Peyer's patch (tissue), 4 donors: ENCODE measurements around the gene TEAD1. TPM values are rescaled to one million over a fixed set of nuclear protein-coding genes. Genes with fewer than 3 reads are reported as not detected.

Experiments used
- DNase-seq, 3 donors: peaks; one replicate each; pipeline ENCODE4 v3.0.0-alpha.2; 2017 to 2019
- H3K27ac ChIP-seq, 4 donors: fragments of 200-600 bp; sonication (generic); one replicate each; pipeline ENCODE4 v1.5.1; 2016 to 2019
- H3K27me3 ChIP-seq, 2 donors: fragments of 200-600 bp; sonication (generic); one replicate each; pipeline ENCODE4 v1.5.1; 2019
- H3K36me3 ChIP-seq, 3 donors: fragments of 200-600 bp; sonication (generic); one replicate each; pipeline ENCODE4 v1.5.1; 2016 to 2019
- H3K4me1 ChIP-seq, 4 donors: fragments of 200-600 bp; sonication (generic); one replicate each; pipeline ENCODE4 v1.5.1; 2016 to 2019
- H3K4me3 ChIP-seq, 4 donors: fragments of 200-600 bp; sonication (generic); 1 replicate in 3 of 4; 2 replicates in 1 of 4; pipeline ENCODE4 v1.5.1; 2016 to 2019; ENCODE audit warnings: mild to moderate bottlenecking in 1 of 4
- H3K9me3 ChIP-seq, 4 donors: fragments of 200-600 bp; sonication (generic); one replicate each; pipeline ENCODE4 v1.5.1; 2016 to 2019; ENCODE audit warnings: mild to moderate bottlenecking in 1 of 4
- POLR2A ChIP-seq, 2 donors: fragments of 450-650 bp; IDR thresholded peaks; one replicate each; pipeline ENCODE4 v1.5.1; 2017; ENCODE audit warnings: antibody characterized with exemption in 2 of 2, mild to moderate bottlenecking in 2 of 2, moderate library complexity in 2 of 2
- total RNA-seq, 4 donors: library from RNA; depleted of rRNA; stranded (reverse); fragments of >200 nt; gene quantifications; one replicate each; pipeline ENCODE4 v1.1.0, GENCODE V29; 2016
- TF ChIP-seq, protein P1 (sequence below), 6 experiments: fragments of 450-650 bp in 4 of 6; fragments of 200-600 bp in 2 of 6; sonication (generic) in 1 of 6; IDR thresholded peaks; one replicate each; pipeline ENCODE4 v1.5.1; 2017 to 2019; ENCODE audit warnings: antibody characterized with exemption in 6 of 6, mild to moderate bottlenecking in 3 of 6, moderate library complexity in 1 of 6

TEAD1 gene
- total RNA-seq, 4 donors from 2014 or later: 34.5 to 125 (median 65.1) TPM

DNA sequence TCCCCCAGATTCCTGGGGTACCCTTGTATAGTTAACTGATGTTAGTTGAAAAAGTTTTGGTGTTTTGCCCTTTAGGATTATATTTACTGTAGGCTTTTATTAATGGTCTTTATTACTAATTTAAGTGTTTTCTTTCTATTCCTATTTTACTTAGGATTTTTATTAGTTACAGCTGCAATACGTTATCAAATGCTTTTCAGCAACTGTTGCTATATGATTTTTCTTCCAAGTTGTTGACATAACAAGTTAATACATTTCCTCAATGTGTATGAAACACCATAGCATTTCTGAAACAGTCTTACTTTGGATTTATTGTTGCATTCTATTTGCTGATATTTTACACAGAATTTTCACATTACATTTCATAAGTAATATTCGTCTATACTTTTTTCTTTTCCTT is 253.7 kb downstream of the TEAD1 start:
- Histone ChIP-seq H3K36me3 (peaks cover 0 to 18% (median 0%) of the 10 kb centered on the region in 3 donors), H3K9me3 (peaks cover 0 to 3% (median 0%) of the 10 kb centered on the region in 4 donors), H3K27me3 (no peaks in the 10 kb centered on the region), H3K4me3 (no peak overlapping the region), H3K4me1 (no peaks in the 10 kb centered on the region), H3K27ac (no peak overlapping the region)
- TF ChIP-seq, protein P1, sequence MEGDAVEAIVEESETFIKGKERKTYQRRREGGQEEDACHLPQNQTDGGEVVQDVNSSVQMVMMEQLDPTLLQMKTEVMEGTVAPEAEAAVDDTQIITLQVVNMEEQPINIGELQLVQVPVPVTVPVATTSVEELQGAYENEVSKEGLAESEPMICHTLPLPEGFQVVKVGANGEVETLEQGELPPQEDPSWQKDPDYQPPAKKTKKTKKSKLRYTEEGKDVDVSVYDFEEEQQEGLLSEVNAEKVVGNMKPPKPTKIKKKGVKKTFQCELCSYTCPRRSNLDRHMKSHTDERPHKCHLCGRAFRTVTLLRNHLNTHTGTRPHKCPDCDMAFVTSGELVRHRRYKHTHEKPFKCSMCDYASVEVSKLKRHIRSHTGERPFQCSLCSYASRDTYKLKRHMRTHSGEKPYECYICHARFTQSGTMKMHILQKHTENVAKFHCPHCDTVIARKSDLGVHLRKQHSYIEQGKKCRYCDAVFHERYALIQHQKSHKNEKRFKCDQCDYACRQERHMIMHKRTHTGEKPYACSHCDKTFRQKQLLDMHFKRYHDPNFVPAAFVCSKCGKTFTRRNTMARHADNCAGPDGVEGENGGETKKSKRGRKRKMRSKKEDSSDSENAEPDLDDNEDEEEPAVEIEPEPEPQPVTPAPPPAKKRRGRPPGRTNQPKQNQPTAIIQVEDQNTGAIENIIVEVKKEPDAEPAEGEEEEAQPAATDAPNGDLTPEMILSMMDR (IDR thresholded peaks at IDR 0.05): no peak
- TF ChIP-seq POLR2A (IDR thresholded peaks at IDR 0.05): no peak
- DNase-seq: no peak

DNA sequence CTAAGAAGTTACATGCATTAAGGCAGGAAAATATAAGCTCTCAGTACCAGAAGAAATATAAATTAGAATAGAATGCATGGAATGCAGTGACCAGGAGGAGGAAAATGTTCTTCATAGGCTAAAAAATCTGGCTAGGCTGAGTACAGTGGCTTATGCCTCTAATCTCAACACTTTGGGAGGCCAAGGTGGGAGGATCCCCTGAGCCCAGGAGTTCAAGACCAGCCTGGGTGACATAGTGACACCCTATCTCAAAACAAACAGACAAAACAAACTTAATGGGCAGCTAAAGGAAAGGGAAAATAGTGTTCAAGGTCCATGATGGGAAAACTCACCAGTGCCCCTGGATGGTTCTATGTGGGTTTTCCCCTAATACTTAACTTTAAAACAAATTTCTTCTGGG is 256.6 kb downstream of the TEAD1 start:
- TF ChIP-seq, protein P1 (IDR thresholded peaks at IDR 0.05): no peak
- TF ChIP-seq POLR2A (IDR thresholded peaks at IDR 0.05): no peak
- no peak for DNase-seq
- Histone ChIP-seq H3K4me1 (no peaks in the 10 kb centered on the region), H3K36me3 (peaks cover 0 to 14% (median 0%) of the 10 kb centered on the region in 3 donors), H3K27ac (no peak overlapping the region), H3K27me3 (no peaks in the 10 kb centered on the region), H3K4me3 (no peak overlapping the region), H3K9me3 (no peaks in the 10 kb centered on the region)

GRCh38 chr11:12932485-12932884 is 258.3 kb downstream of the TEAD1 start:
- no peaks in the 10 kb centered on the region for H3K9me3 ChIP-seq
- no peak overlapping the region for H3K27ac ChIP-seq
- TF ChIP-seq, protein P1 (IDR thresholded peaks at IDR 0.05): no peak
- TF ChIP-seq POLR2A (IDR thresholded peaks at IDR 0.05): no peak
- no peak for DNase-seq
- peaks cover 0 to 20% (median 0%) of the 10 kb centered on the region in 3 donors for H3K36me3 ChIP-seq
- H3K27me3 ChIP-seq: no peaks in the 10 kb centered on the region
- H3K4me1 ChIP-seq: no peaks in the 10 kb centered on the region
- no peak overlapping the region for H3K4me3 ChIP-seq

DNA sequence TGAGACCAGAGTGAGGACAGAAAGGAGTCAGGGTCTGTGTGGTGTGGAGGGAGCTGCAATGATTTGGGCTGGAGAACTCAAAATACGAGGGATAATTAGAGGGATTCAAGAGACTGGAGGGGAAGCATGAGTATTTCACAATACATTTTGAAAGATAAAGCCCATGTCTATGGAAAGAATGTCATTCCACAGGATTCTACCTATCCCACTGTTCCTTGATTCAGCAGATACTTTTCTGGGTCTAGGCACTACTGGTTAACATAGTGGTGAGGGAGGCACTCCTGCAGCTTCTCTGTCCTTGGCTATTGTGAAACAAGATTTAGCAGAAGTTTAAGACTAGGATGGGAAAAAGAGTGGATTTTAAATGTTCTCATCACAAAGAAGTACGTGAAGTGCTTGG is 262.0 kb downstream of the TEAD1 start:
- Histone ChIP-seq H3K27me3 (no peaks in the 10 kb centered on the region), H3K9me3 (no peaks in the 10 kb centered on the region), H3K36me3 (peaks cover 0 to 33% (median 0%) of the 10 kb centered on the region in 3 donors), H3K27ac (no peak overlapping the region), H3K4me1 (no peaks in the 10 kb centered on the region), H3K4me3 (no peak overlapping the region)
- TF ChIP-seq POLR2A (IDR thresholded peaks at IDR 0.05): no peak
- TF ChIP-seq, protein P1 (IDR thresholded peaks at IDR 0.05): no peak
- no peak for DNase-seq

DNA sequence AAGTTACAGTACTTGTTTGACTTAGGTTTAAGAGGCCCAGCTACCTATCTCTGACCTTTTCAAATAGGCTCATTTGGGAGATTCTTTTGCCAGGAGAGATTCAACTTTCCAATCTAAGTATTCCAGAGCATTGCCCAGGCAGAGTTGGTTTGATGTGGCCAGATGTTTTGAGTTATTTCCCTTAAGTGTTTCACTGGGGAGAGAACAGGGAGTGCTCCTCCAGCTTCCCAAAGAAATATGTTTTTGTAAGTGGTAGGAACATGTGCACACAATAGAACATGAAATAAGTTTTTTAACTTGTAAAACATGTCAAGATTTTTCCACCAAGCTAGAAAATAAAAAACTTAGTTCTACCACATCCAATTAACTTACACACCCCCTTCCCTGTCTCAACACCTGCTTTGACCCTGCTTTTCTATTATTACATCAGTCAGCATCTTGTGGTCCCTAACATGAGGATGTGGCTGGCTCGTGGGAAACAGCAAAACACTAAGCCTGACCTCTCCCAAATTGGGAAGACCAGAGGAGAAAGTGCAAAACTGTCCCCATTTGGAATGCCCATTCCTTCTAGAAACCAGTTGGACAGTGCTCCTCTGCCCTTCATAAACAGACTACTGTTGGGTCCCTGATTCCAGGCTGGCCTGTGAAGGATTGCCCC is 264.5 kb downstream of the TEAD1 start:
- peaks cover 0 to 29% (median 0%) of the 10 kb centered on the region in 3 donors for H3K36me3 ChIP-seq
- H3K27me3 ChIP-seq: no peaks in the 10 kb centered on the region
- H3K4me1 ChIP-seq: no peaks in the 10 kb centered on the region
- no peaks in the 10 kb centered on the region for H3K9me3 ChIP-seq
- no peak for TF ChIP-seq POLR2A (IDR thresholded peaks at IDR 0.05)
- TF ChIP-seq, protein P1 (IDR thresholded peaks at IDR 0.05): no peak
- H3K27ac ChIP-seq: no peak overlapping the region
- no peak overlapping the region for H3K4me3 ChIP-seq
- DNase-seq: no peak
